Endothelial cell of umbilical vein (primary cell): Measurements from ENCODE around the gene RTN4IP1. TPM values are rescaled to one million over a fixed set of nuclear protein-coding genes. Genes with fewer than 3 reads are reported as not detected.

Experiments used
- BruUV-seq: library from RNA; stranded (reverse); fragments of 400-500 nt; replicated peaks from 2 replicates; lab custom pipeline; 2021; lab: Mats Ljungman, UMichigan
- CTCF ChIA-PET: fragments of 300-600, 350-600 bp; sonication (Branson Sonifier 250); formaldehyde crosslinking; loops from one replicate; lab custom pipeline; 2021; ENCODE audit warnings: antibody characterized with exemption, inconsistent platforms; lab: Charles Lee
- POLR2A ChIA-PET: fragments of 300-600, 350-600 bp; sonication (Branson Sonifier 250); formaldehyde crosslinking; loops from one replicate; lab custom pipeline; 2021; ENCODE audit warnings: antibody characterized with exemption, inconsistent platforms; lab: Charles Lee
- DNase-seq: peaks from one replicate; pipeline ENCODE4 v3.0.0-alpha.2; 2011; ENCODE audit warnings: low read depth, low spot score
- FAIRE-seq: peaks from 2 replicates; lab custom pipeline; 2011; peaks lifted over from hg19 to GRCh38; lab: Jason Lieb, UNC
- H2AFZ ChIP-seq: 2 replicates; pipeline ENCODE4 v1.6.0; 2012; ENCODE audit warnings: low read depth, low read length, control low read depth, inconsistent platforms
- H3K27ac ChIP-seq: 2 replicates; pipeline ENCODE4 v1.5.1; 2011; ENCODE audit warnings: low read depth, mild to moderate bottlenecking, control low read depth, low read length, moderate library complexity; ENCODE audit not compliant: insufficient read depth
- H3K27me3 ChIP-seq, 2 experiments: 2 replicates each; pipeline versions ENCODE4 v1.6.0 to v1.6.1; 2011; ENCODE audit warnings: low read length in 2 of 2, mixed read lengths in 1 of 2; ENCODE audit not compliant: control insufficient read depth in 2 of 2, insufficient read depth in 2 of 2
- H3K36me3 ChIP-seq, 2 experiments: 2 replicates in 1 of 2; 3 replicates in 1 of 2; pipeline ENCODE4 v1.5.1; 2011; ENCODE audit warnings: low read length in 2 of 2, mild to moderate bottlenecking in 1 of 2, moderate library complexity in 1 of 2; ENCODE audit not compliant: control insufficient read depth in 2 of 2, insufficient read depth in 2 of 2; ENCODE audit errors: extremely low read depth in 1 of 2
- H3K4me1 ChIP-seq: 3 replicates; pipeline ENCODE4 v1.5.1; 2011; ENCODE audit warnings: mild to moderate bottlenecking, low read length; ENCODE audit not compliant: control insufficient read depth, insufficient read depth; ENCODE audit errors: extremely low read depth
- H3K4me2 ChIP-seq: 2 replicates; pipeline ENCODE4 v1.6.1; 2011; ENCODE audit warnings: low read length, control low read depth, mixed read lengths; ENCODE audit not compliant: insufficient read depth
- H3K4me3 ChIP-seq, 3 experiments: fragments of 200-600 bp in 1 of 3; sonication (generic), shearing (Covaris generic) in 1 of 3; replicated peaks in 1 of 3; 2 replicates each; pipeline ENCODE4 v1.5.1; 2011 to 2016; ENCODE audit warnings: control low read depth in 3 of 3, low read length in 3 of 3, mild to moderate bottlenecking in 2 of 3, inconsistent platforms in 1 of 3, low read depth in 1 of 3, moderate library complexity in 1 of 3; ENCODE audit not compliant: insufficient read depth in 1 of 3
- H3K79me2 ChIP-seq: 2 replicates; pipeline ENCODE4 v1.6.0; 2012; ENCODE audit warnings: low read length, inconsistent platforms; ENCODE audit not compliant: control insufficient read depth, insufficient read depth
- H3K9ac ChIP-seq: replicated peaks from 2 replicates; pipeline ENCODE3; 2011; ENCODE audit warnings: low read length, control low read depth; ENCODE audit not compliant: insufficient read depth; ENCODE audit errors: extremely low read depth
- H3K9me1 ChIP-seq: replicated peaks from 3 replicates; pipeline ENCODE4 v1.6.0; 2011; ENCODE audit warnings: mild to moderate bottlenecking, low read length; ENCODE audit not compliant: control insufficient read depth, insufficient read depth; ENCODE audit errors: extremely low read depth
- H3K9me3 ChIP-seq: replicated peaks from 2 replicates; pipeline ENCODE4 v1.5.1; 2012; ENCODE audit warnings: low read length, inconsistent platforms; ENCODE audit not compliant: control insufficient read depth, insufficient read depth
- H4K20me1 ChIP-seq: replicated peaks from 2 replicates; pipeline ENCODE3; 2011; ENCODE audit warnings: mild to moderate bottlenecking, low read length; ENCODE audit not compliant: control insufficient read depth, insufficient read depth; ENCODE audit errors: extremely low read depth
- EZH2 ChIP-seq: IDR thresholded peaks from 2 replicates; pipeline ENCODE4 v1.6.1; 2012; ENCODE audit warnings: borderline replicate concordance, low read depth, mild to moderate bottlenecking, moderate library complexity, low read length, inconsistent platforms; ENCODE audit not compliant: severe bottlenecking
- FOS ChIP-seq: IDR thresholded peaks from 2 replicates; pipeline ENCODE4 v1.6.1; 2011; ENCODE audit warnings: mild to moderate bottlenecking, low read length, moderate library complexity, borderline replicate concordance; ENCODE audit not compliant: insufficient read depth
- GATA2 ChIP-seq: IDR thresholded peaks from 2 replicates; pipeline ENCODE4 v1.7.0; 2011; ENCODE audit warnings: low read depth, mild to moderate bottlenecking, moderate library complexity, mixed read lengths, low read length; ENCODE audit not compliant: insufficient read length, insufficient read depth
- JUN ChIP-seq: IDR thresholded peaks from 2 replicates; pipeline ENCODE4 v1.6.1; 2011; ENCODE audit warnings: borderline replicate concordance, low read depth; ENCODE audit not compliant: insufficient read length, insufficient read depth
- MYC ChIP-seq: IDR thresholded peaks from one replicate; pipeline ENCODE4 v1.6.1; 2011; ENCODE audit warnings: mild to moderate bottlenecking, low read depth, low read length
- POLR2A ChIP-seq: IDR thresholded peaks from 2 replicates; pipeline ENCODE4 v1.6.1; 2012; ENCODE audit warnings: low read depth, mild to moderate bottlenecking, control low read depth, low read length
- POLR2AphosphoS5 ChIP-seq: IDR thresholded peaks from 2 replicates; pipeline ENCODE4 v1.6.1; 2012; ENCODE audit warnings: low read depth, mild to moderate bottlenecking, control low read depth, low read length, moderate library complexity; ENCODE audit not compliant: insufficient read depth
- dilution Hi-C: fragments of 300-500 bp; cut with MboI; formaldehyde crosslinking; loops from one replicate; pipeline ENCODE4 v1.15.0; 2019; ENCODE audit warnings: low sequenced_read_pairs; ENCODE audit not compliant: extremely low pct_ligation_motif_present
- intact Hi-C: fragments of 100-400 bp; cut with micrococcal nuclease; formaldehyde crosslinking; loops from one replicate; pipeline ENCODE4 v1.10.0; 2022
- polyA plus RNA-seq, 4 experiments: library from polyadenylated mRNA; depleted of rRNA in 3 of 4; stranded (reverse) in 3 of 4; unstranded in 1 of 4; fragments of >200 nt; gene quantifications; 2 replicates each; pipeline versions ENCODE4 v1.2.1 to v1.2.3, GENCODE V29; 2011 to 2012; ENCODE audit warnings: missing spikeins in 1 of 4
- total RNA-seq: library from RNA; stranded (reverse); gene quantifications from 2 replicates; pipeline ENCODE4 v1.2.3, GENCODE V29; 2021
- TF ChIP-seq, protein P1 (sequence below): IDR thresholded peaks from 2 replicates; pipeline ENCODE4 v1.6.1; 2011; ENCODE audit not compliant: insufficient read depth, insufficient read length
- TF ChIP-seq, protein P2 (sequence below), 2 donors: IDR thresholded peaks; 1 replicate in 1 of 2; 2 replicates in 1 of 2; pipeline ENCODE4 v1.5.1; 2011; ENCODE audit warnings: low read length in 2 of 2, mild to moderate bottlenecking in 2 of 2, moderate library complexity in 2 of 2, control low read depth in 1 of 2, inconsistent platforms in 1 of 2, low read depth in 1 of 2; ENCODE audit not compliant: insufficient read depth in 1 of 2; ENCODE audit errors: extremely low read depth in 1 of 2

The RTN4IP1 gene
- total and polyA plus RNA-seq, 2 donors (not counting 3 experiments of a cell fraction or from before 2014, with no cell fraction given) = 3.9 to 5.4 TPM

DNA sequence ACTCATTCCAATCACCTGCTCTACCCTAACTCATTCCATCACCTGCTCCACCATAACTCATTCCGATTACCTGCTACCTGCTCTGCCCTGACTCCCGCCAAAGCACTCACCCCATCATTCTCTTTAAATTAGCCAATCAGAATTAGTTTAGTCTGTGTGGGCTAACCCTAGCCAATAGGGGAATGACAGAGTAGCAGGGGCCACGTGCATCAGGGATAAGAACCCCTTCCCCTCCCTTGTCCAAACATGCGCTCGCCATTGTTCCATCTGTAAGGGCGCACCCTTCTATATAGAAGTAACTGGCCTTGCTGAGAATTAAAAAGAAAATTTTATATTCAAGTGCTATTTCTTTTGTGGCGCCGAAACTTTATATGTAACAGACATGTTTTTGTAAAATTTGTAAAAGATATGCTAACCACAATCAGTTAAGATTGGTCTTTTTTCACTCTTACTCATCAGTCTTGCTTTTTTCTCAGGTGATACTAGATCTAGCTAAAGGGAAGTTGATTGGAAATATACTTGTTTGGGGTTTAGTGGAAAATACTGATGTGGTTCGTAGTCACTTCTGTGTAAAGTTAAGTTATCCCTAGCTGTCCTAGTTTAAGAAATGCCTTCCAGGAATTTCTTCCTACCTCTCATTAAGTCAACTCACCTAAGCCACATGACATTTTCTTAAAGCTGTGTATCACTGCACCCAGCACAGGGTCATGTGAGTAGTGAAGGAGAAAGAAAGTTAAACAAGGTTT, 16.5 kb downstream of the RTN4IP1 start:
- Histone ChIP-seq H2AFZ (no peak overlapping the region), H3K79me2 (no peaks in the 10 kb centered on the region), H3K27ac (no peak overlapping the region), H3K27me3 (no peaks in the 10 kb centered on the region), H3K36me3 (no peaks in the 10 kb centered on the region), H3K9ac (no peak overlapping the region), H3K4me1 (no peaks in the 10 kb centered on the region), H3K4me2 (no peak overlapping the region), H3K9me1 (no peaks in the 10 kb centered on the region), H4K20me1 (no peaks in the 10 kb centered on the region), H3K4me3 (no peak overlapping the region), H3K9me3 (no peaks in the 10 kb centered on the region)
- POLR2A ChIA-PET = no interaction called here
- intact Hi-C loops = no loop called here
- CTCF ChIA-PET = no interaction called here
- TF ChIP-seq POLR2A (no peak), EZH2 (no peak), POLR2AphosphoS5 (no peak), MYC (no peak), FOS (no peak), JUN (no peak), GATA2 (no peak)
- TF ChIP-seq, protein P1, sequence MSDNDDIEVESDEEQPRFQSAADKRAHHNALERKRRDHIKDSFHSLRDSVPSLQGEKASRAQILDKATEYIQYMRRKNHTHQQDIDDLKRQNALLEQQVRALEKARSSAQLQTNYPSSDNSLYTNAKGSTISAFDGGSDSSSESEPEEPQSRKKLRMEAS = no peak
- TF ChIP-seq, protein P2, sequence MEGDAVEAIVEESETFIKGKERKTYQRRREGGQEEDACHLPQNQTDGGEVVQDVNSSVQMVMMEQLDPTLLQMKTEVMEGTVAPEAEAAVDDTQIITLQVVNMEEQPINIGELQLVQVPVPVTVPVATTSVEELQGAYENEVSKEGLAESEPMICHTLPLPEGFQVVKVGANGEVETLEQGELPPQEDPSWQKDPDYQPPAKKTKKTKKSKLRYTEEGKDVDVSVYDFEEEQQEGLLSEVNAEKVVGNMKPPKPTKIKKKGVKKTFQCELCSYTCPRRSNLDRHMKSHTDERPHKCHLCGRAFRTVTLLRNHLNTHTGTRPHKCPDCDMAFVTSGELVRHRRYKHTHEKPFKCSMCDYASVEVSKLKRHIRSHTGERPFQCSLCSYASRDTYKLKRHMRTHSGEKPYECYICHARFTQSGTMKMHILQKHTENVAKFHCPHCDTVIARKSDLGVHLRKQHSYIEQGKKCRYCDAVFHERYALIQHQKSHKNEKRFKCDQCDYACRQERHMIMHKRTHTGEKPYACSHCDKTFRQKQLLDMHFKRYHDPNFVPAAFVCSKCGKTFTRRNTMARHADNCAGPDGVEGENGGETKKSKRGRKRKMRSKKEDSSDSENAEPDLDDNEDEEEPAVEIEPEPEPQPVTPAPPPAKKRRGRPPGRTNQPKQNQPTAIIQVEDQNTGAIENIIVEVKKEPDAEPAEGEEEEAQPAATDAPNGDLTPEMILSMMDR (IDR thresholded peaks at IDR 0.05; ENCODE audit: extremely low read depth in 1 of 2, insufficient read depth in 1 of 2, low read depth in 1 of 2, low read length in 2 of 2) = no peak
- no TSS peak for BruUV-seq
- no peak for DNase-seq
- dilution Hi-C loops = no loop called here
- no peak for FAIRE-seq
